HuH-7 (cell line): ENCODE data around the gene TRIM63.
A peak's percentile ranks its signal among the peaks of the same experiment; 100 is the strongest.

Experiments
- DNase-seq: peaks from one replicate; pipeline ENCODE4 v3.0.0; 2011; ENCODE audit warnings: low spot score

TRIM63 gene

DNA sequence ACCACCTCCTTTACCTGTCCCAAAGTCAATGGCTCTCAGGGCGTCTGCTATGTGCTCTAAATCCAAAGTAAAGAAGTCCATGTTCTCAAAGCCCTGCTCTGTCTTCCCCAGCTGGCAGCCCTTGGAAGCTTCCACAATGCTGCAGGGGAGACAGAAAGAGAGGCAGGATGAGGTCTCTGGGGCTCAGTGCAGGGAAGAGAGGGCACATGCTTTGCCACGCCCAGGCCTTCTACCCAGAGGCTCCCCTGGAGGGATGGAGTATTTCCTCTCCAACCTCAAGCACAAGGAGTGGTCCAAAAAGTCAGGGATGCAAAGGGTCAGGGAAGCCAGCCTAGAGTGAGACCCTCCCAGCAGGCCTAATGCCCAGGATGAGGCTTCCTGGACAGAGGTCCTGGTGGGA, 10.2 kb downstream of the TRIM63 start:
- no peak for DNase-seq

DNA sequence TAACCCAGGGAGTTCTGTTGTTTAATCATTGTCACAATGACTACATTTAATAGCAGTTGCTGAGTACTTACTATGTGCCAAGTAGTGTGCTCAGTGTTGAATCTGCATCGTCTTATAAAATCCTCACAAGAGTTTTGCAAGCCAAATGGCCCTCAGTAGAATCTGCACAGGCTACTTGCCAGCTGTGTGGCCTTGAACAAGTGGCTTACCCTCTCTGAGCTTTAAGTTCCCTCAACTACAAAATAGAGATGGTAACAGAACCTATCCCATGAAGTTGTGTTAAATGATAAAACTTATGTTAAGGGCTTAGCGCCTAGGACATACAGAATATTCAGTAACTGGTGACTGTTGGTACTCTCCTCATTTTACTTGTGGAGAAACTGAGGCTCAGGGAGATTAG, 12.4 kb downstream of the TRIM63 start:
- DNase-seq = no peak

- DNase-seq = no peak
Measured at GRCh38 chr1:26053718-26054560, 13.5 kb downstream of the TRIM63 start.

DNA sequence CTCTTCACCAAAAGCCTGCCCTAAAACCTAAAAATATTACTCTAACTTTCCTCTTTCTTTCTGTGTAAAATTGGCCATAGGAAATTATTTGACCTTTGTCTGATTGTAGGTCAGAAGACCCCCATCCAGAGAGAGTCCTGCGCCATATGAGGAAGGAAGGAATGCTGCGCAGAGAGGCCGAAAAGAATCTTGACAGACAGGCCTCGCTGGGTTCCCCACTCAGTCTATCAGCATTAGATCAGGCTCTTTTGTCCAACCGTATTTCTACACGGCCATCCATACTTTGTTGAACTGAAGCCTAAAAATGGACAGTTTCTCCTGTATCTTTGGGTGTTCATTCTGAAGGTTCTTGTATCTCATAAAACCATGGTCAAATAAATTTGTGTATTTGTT, 17.2 kb downstream of the TRIM63 start:
- DNase-seq = no peak

- DNase-seq = no peak
Measured at GRCh38 chr1:26049531-26050247, 17.7 kb downstream of the TRIM63 start.

DNA sequence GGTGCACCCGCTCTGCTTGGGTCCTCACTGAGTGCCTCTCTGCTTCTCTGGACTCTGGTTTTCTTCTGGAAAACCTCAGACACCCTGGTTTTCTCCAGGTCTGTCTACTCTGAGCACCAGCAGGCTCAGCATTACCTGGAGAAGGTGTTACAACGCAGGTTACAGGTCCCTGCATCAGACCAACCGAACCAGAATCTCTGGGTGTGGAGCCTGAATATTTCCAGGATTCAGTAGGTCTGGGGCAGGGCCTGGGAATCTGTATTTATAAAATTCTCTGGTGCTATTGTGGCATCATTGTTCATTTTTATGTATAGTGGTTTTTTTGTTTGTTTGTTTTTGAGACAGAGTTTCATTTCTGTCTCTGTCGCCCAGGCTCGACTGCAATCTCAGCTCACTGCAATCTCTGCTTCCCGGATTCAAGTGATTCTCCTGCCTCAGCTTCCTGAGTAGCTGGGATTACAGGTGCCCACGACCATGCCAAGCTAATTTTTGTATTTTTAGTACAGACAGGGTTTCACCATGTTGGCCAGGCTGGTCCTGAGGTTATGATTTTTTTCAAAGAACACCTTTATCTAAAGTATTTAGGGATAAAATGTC, 20.1 kb downstream of the TRIM63 start:
- no peak for DNase-seq

DNA sequence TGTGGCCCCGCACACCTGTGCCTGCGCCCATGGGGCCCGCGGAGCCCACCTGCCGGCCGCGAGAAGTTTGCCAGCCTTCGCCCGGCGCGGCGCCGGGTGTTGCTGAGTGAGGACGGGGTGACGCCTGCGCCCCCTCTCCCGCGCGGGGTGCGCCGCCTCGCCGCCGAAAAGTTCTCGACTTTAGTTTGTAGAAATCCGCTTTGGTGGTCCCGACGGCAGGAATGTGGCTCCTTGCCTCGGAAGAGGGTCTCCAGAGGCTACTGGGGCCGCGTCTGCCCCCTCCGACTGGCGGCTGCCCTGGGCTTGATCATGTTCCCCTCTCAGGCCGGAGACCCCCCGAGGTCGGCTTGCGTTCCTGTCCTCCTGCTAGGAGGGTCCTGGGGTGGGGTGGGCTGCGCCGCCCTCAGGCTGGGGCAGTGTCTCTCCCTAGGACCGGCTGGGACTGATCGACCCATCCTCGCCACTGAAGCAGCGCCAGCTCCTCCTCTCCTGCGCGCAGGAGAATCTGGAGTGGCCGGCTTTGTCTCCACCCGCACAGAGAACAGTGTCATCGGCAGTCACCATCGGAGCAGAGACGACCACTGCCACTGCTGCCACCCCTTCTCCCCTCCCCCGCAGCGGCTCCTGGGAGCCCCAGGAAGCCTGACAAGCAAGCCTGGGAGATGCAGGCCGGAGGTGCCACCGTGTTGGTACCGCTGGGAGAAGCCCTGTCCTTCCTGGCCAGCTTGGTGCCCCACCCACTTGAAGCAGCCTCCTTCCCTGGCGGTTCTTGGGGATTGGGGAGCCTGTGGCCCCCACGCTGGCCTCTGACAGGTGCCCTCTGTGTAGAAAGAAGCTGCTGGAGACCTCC, 21.0 kb downstream of the TRIM63 start:
- no peak for DNase-seq

- peak; percentile 37 for DNase-seq
Measured at GRCh38 chr1:26045722-26046245, 21.6 kb downstream of the TRIM63 start, which contains the start of gene SLC30A2. TSS of gene SLC30A2 (minus strand) at chr1:26046118. CDS start at chr1:26045896, 222 bp downstream.

GRCh38 chr1:26044971-26045721, 22.3 kb downstream of the TRIM63 start:
- no peak for DNase-seq

- DNase-seq = no peak
Measured at GRCh38 chr1:26044414-26044813, 23.0 kb downstream of the TRIM63 start.

DNA sequence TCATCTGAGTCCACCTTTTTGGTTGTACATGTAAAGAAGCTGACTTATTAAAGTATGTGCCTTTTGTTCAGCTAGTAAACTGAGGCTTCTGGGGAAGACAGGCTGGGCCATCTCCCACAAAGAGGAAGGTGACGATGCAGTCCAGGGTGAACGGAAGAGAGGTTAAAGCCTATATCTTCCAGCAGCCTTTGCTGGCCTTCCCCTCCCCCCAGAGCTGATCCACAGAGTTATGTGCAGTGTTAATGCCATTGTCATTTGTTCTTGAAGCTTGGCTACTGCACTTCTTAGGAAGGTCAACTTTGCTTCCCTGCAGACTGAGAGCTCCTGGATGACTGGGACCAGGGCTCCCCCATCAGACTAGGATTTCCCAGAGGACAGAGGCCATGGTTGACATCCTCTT, 23.7 kb downstream of the TRIM63 start:
- DNase-seq = no peak

DNA sequence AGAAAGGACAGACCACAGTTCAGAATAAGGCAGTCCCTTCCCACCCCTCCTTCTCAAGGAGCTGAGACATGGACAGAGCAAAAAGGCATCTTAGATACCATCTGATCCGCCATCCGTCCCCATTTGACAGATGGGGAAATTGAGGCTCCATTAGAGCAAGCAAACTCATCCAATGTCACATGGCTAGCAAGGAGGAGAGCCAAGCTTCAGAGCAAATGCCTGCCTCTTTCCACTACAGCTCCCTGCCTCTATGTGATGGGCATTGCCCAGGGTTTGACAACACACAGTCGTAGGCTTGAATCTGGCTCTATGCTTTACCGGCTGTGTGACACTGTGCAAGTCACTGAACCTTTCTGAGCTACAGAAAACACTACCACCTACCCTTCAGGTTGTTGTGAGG, 25.5 kb downstream of the TRIM63 start:
- no peak for DNase-seq

DNA sequence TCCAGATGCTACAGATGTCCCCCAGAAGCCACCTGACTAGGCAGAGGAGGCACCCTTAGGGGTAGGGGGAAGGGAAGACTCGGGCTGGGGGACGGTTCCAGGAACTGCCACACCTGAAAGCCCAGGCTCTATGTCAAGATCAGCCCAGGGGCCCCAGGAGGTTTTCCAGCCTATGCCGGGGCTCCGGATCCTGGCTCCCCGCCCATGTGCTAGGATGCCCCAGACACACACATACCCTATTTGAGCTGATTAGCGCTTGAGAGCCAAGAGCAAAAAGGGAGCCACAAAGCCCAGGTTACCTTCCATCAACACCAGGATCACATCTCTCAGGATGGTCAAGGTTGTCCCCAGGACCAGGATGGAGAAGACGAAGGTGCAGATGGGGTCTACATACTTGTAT, 26.0 kb downstream of the TRIM63 start:
- DNase-seq = no peak

DNA sequence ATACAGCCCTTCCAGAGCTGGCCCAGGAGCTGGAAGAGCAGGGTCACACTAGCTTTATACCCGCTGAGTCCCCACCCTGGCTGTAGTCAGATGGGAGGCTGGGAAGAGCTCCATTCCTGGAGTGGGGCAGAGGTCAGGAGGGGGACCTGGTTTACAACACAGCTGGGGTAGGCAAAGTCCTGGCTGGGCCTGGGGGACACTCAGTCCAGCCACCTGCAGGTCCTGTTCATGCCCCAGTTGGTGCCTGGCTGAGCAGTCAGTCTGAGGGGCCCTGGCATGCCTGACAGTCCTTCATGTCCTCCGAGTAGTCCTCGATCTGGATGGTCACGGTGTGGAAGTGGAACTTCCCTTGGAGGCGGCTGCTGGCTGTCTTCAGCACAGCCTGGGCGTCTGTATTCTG, 28.5 kb downstream of the TRIM63 start:
- no peak for DNase-seq

GRCh38 chr1:26038477-26038876, 29.0 kb downstream of the TRIM63 start:
- no peak for DNase-seq

DNA sequence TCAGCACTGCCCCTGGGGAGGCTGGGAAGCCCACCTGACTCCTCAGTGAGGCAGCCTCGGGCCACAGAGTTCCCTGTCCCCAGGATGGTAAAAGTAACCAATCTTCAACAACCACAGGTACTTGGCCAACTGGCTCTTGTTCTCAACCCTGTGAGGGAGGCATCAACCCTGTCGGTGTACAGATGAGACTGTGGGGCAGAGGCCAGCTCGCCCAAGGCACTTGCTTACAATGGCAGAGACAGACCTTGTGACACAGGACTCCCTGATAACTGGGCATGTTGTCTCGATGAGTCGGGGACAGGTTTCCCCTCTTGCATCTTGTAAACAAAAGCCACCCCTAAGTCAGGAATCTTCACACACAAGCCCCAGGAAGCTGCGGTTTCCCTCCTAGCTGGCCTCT, 29.5 kb downstream of the TRIM63 start:
- DNase-seq = no peak

- no peak for DNase-seq
Measured at GRCh38 chr1:26036756-26037281, 30.6 kb downstream of the TRIM63 start.

- peak; percentile 91 for DNase-seq
Measured at GRCh38 chr1:26035959-26036755, 31.3 kb downstream of the TRIM63 start.

GRCh38 chr1:26035203-26035958, 32.0 kb downstream of the TRIM63 start:
- DNase-seq = peak; percentile 99
